DMS53 treated with DMSO at 0.1 percent for 48 hours (cell line): ENCODE measurements around the gene GALNT13.
A peak's percentile ranks its signal among the peaks of the same experiment; 100 is the strongest.

Experiments
- DNase-seq: peaks from one replicate; lab custom pipeline; 2025; ENCODE audit not compliant: unreplicated experiment; lab: John Stamatoyannopoulos, UW

Gene GALNT13

GRCh38 chr2:153940511-153940910, 68.8 kb downstream of the GALNT13 start:
- no peak for DNase-seq

- no peak for DNase-seq
Measured at GRCh38 chr2:153944800-153945199, 73.1 kb downstream of the GALNT13 start.

GRCh38 chr2:153946036-153946435, 74.3 kb downstream of the GALNT13 start:
- no peak for DNase-seq

- DNase-seq: no peak
Measured at GRCh38 chr2:153953761-153954160, 82.0 kb downstream of the GALNT13 start.

GRCh38 chr2:153963256-153963655, 91.5 kb downstream of the GALNT13 start:
- DNase-seq: peak; percentile 16

GRCh38 chr2:153967248-153967973, 95.7 kb downstream of the GALNT13 start:
- no peak for DNase-seq

- DNase-seq: no peak
Measured at GRCh38 chr2:153971250-153971649, 99.5 kb downstream of the GALNT13 start.

GRCh38 chr2:153971855-153972254, 100.1 kb downstream of the GALNT13 start:
- DNase-seq: no peak

- DNase-seq: no peak
Measured at GRCh38 chr2:153972412-153972811, 100.7 kb downstream of the GALNT13 start.

GRCh38 chr2:153986488-153987229, 114.9 kb downstream of the GALNT13 start:
- peak; percentile 77 for DNase-seq

- no peak for DNase-seq
Measured at GRCh38 chr2:153990771-153991170, 119.0 kb downstream of the GALNT13 start.

GRCh38 chr2:154013514-154013913, 141.8 kb downstream of the GALNT13 start:
- DNase-seq: no peak

- DNase-seq: no peak
Measured at GRCh38 chr2:154015233-154015632, 143.5 kb downstream of the GALNT13 start.

GRCh38 chr2:154029504-154029903, 157.8 kb downstream of the GALNT13 start:
- no peak for DNase-seq

- no peak for DNase-seq
Measured at GRCh38 chr2:154032220-154032619, 160.5 kb downstream of the GALNT13 start.

- no peak for DNase-seq
Measured at GRCh38 chr2:154046493-154046892, 174.8 kb downstream of the GALNT13 start.

GRCh38 chr2:154048905-154049304, 177.2 kb downstream of the GALNT13 start:
- DNase-seq: no peak

- DNase-seq: no peak
Measured at GRCh38 chr2:154049561-154049960, 177.8 kb downstream of the GALNT13 start.

- no peak for DNase-seq
Measured at GRCh38 chr2:154067124-154067523, 195.4 kb downstream of the GALNT13 start.

- DNase-seq: no peak
Measured at GRCh38 chr2:154078926-154079325, 207.2 kb downstream of the GALNT13 start.

GRCh38 chr2:154092571-154092970, 220.8 kb downstream of the GALNT13 start:
- no peak for DNase-seq

- DNase-seq: no peak
Measured at GRCh38 chr2:154093856-154094255, 222.1 kb downstream of the GALNT13 start.
